Measurements from ENCODE around the gene SORBS2.

Gene SORBS2

GRCh38 chr4:185738038-185738552, 73.9 kb downstream of the SORBS2 start:
- Histone ChIP-seq H3K4me3 (ENCODE audit: low read length) (no peak overlapping the region), H3K27ac (ENCODE audit: low read length) (no peak overlapping the region), H3K4me1 (ENCODE audit: control insufficient read depth, insufficient read depth, low read length) (peaks cover 8% of the 10 kb centered on the region; the same call in 1 of the 2 replicates), H3K27me3 (ENCODE audit: control insufficient read depth, insufficient read depth, low read length) (no peaks in the 10 kb centered on the region), H3K36me3 (ENCODE audit: control insufficient read depth, insufficient read depth, low read length) (no peaks in the 10 kb centered on the region), H3K9me3 (ENCODE audit: control insufficient read depth, insufficient read depth, low read length) (no peaks in the 10 kb centered on the region)
- DNase-seq (ENCODE audit: low read depth, low spot score) = no peak
- WGBS (ENCODE audit: insufficient coverage, insufficient read length) = no CpG with 5 or more reads among the region's 10 CpGs

DNA sequence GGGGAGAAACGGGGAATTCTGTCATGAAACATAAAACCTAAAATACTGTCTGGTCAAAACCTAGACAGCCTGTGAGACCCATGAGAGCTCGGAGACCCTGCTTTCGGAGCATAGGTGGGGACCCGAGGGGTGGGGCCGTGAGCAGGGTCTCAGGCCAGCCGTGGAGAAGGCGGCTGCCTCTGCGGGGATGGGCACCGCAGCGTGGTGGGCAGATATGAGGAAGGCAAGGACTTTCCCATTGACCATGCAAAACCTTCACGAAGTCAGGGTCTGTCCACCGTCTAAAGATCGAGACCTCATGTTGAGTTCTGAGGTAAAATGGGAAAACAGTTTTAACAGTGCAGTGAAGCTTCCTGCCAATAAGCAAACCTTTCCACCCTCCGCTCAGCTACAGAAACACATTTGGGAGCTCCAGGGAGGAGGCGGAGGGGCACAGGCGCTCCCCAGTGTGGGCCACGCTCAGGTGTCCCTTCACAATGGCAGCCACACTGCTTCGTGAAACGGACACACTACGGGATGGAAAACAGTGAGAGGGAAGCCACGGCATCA, 74.4 kb downstream of the SORBS2 start:
- no CpG with 5 or more reads among the region's 21 CpGs for WGBS (ENCODE audit: insufficient coverage, insufficient read length)
- no peak overlapping the region for H3K4me3 ChIP-seq (ENCODE audit: low read length)
- peaks cover 8% of the 10 kb centered on the region; the same call in 1 of the 2 replicates for H3K4me1 ChIP-seq (ENCODE audit: control insufficient read depth, insufficient read depth, low read length)
- H3K9me3 ChIP-seq (ENCODE audit: control insufficient read depth, insufficient read depth, low read length) = no peaks in the 10 kb centered on the region
- no peaks in the 10 kb centered on the region for H3K36me3 ChIP-seq (ENCODE audit: control insufficient read depth, insufficient read depth, low read length)
- no peak overlapping the region for H3K27ac ChIP-seq (ENCODE audit: low read length)
- DNase-seq (ENCODE audit: low read depth, low spot score) = no peak
- H3K27me3 ChIP-seq (ENCODE audit: control insufficient read depth, insufficient read depth, low read length) = no peaks in the 10 kb centered on the region

DNA sequence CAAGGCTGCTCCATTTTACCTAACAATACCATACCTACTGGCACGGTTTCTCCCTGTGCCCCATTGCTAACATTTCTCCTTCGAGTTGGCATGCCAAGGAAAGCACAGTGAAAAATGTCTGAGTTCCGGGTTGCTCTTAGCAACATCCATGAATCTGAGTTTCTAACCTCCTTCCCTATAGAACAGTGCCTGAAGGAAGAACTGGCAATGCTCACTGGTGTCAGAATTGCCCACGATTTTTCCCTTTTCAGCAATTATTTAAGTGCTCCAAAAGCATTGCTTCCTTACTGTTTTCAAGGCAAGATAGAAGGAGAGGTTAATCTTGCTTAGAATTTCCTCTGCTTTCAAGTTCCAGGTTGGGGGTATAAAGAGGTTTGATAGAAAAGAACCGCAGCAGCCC, 75.1 kb downstream of the SORBS2 start:
- Histone ChIP-seq H3K27ac (ENCODE audit: low read length) (no peak overlapping the region), H3K4me3 (ENCODE audit: low read length) (no peak overlapping the region), H3K36me3 (ENCODE audit: control insufficient read depth, insufficient read depth, low read length) (no peaks in the 10 kb centered on the region), H3K27me3 (ENCODE audit: control insufficient read depth, insufficient read depth, low read length) (no peaks in the 10 kb centered on the region), H3K4me1 (ENCODE audit: control insufficient read depth, insufficient read depth, low read length) (peaks cover 8% of the 10 kb centered on the region; the same call in 1 of the 2 replicates), H3K9me3 (ENCODE audit: control insufficient read depth, insufficient read depth, low read length) (no peaks in the 10 kb centered on the region)
- DNase-seq (ENCODE audit: low read depth, low spot score) = no peak
- WGBS (ENCODE audit: insufficient coverage, insufficient read length) = no CpG with 5 or more reads among the region's 5 CpGs

DNA sequence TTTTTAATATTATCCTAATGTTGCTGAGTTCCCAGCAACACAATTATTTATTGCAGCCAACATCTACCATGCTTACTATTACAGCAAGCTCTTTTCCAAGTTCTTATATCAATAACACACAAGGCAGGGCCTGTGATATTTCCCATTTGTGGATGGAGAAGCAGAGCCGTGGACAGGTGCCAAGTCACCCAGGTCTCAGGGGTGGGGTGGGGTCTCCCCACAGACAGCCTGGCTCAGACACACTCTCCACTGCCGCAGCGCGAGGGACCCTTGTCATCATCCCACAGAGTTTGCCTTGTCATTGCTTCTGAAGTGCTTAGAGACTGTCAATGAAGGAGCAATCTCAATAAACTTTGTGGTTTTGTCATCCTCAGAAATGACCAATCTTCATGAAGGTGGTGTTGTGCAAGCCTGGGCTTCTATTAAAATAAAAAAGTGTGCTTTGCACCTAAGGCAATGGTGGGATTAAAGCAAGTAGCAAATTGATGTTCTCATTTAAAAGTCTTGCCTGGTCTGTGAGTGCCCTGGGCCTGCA, 76.1 kb downstream of the SORBS2 start:
- DNase-seq (ENCODE audit: low read depth, low spot score) = no peak
- Histone ChIP-seq H3K36me3 (ENCODE audit: control insufficient read depth, insufficient read depth, low read length) (no peaks in the 10 kb centered on the region), H3K9me3 (ENCODE audit: control insufficient read depth, insufficient read depth, low read length) (no peaks in the 10 kb centered on the region), H3K27me3 (ENCODE audit: control insufficient read depth, insufficient read depth, low read length) (no peaks in the 10 kb centered on the region), H3K4me1 (ENCODE audit: control insufficient read depth, insufficient read depth, low read length) (peaks cover 7% of the 10 kb centered on the region; the same call in 1 of the 2 replicates), H3K4me3 (ENCODE audit: low read length) (no peak overlapping the region), H3K27ac (ENCODE audit: low read length) (no peak overlapping the region)
- no CpG with 5 or more reads among the region's 4 CpGs for WGBS (ENCODE audit: insufficient coverage, insufficient read length)

DNA sequence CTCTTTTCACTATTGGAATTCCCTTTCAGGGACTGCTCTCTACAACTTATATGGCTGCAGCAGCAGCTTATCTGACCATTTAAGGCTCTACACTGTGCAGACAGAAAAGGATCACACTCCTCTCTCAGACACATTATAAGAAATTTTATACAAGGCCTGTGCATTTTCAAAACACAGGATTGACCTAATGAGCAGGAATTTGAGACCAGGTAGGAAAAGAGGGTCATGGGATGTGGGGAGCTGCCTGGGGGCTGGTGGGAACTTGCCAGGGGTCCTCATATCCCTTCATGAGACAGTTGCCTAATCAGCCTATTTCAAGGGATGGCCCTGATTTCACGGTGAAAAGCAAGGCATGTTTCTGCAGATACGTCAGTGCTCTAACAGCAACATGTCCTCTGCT, 77.1 kb downstream of the SORBS2 start:
- no CpG with 5 or more reads among the region's 2 CpGs for WGBS (ENCODE audit: insufficient coverage, insufficient read length)

DNA sequence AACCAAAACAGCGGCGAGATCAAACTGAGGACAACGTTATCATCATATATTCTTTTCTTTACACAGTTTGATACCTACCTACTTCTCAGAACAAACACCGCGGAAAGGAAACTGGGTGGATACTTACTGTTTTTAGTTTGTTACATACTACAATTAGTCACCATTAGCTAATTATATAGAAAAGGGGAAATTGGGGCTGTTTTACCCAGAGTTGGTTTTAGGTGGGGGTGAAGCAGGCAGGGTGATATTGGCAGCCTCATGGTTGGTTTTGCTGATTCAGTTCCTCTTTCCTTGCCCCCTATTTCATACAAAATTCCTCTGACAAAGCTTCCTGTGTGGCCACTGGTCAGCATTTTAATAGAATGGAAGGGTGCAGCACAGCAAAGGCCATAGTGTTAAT, 77.8 kb downstream of the SORBS2 start:
- no peaks in the 10 kb centered on the region for H3K27me3 ChIP-seq (ENCODE audit: control insufficient read depth, insufficient read depth, low read length)
- no peak for DNase-seq (ENCODE audit: low read depth, low spot score)
- no CpG with 5 or more reads among the region's 5 CpGs for WGBS (ENCODE audit: insufficient coverage, insufficient read length)
- no peak overlapping the region for H3K4me3 ChIP-seq (ENCODE audit: low read length)
- H3K27ac ChIP-seq (ENCODE audit: low read length) = no peak overlapping the region
- H3K36me3 ChIP-seq (ENCODE audit: control insufficient read depth, insufficient read depth, low read length) = no peaks in the 10 kb centered on the region
- H3K9me3 ChIP-seq (ENCODE audit: control insufficient read depth, insufficient read depth, low read length) = no peaks in the 10 kb centered on the region
- peaks cover 7% of the 10 kb centered on the region for H3K4me1 ChIP-seq (ENCODE audit: control insufficient read depth, insufficient read depth, low read length)

More for the DNA sequence above, 77.1 kb downstream of the SORBS2 start:
- Histone ChIP-seq H3K27ac (ENCODE audit: low read length) (no peak overlapping the region), H3K27me3 (ENCODE audit: control insufficient read depth, insufficient read depth, low read length) (no peaks in the 10 kb centered on the region), H3K4me1 (ENCODE audit: control insufficient read depth, insufficient read depth, low read length) (peaks cover 7% of the 10 kb centered on the region), H3K36me3 (ENCODE audit: control insufficient read depth, insufficient read depth, low read length) (no peaks in the 10 kb centered on the region), H3K9me3 (ENCODE audit: control insufficient read depth, insufficient read depth, low read length) (no peaks in the 10 kb centered on the region), H3K4me3 (ENCODE audit: low read length) (no peak overlapping the region)
- no peak for DNase-seq (ENCODE audit: low read depth, low spot score)

DNA sequence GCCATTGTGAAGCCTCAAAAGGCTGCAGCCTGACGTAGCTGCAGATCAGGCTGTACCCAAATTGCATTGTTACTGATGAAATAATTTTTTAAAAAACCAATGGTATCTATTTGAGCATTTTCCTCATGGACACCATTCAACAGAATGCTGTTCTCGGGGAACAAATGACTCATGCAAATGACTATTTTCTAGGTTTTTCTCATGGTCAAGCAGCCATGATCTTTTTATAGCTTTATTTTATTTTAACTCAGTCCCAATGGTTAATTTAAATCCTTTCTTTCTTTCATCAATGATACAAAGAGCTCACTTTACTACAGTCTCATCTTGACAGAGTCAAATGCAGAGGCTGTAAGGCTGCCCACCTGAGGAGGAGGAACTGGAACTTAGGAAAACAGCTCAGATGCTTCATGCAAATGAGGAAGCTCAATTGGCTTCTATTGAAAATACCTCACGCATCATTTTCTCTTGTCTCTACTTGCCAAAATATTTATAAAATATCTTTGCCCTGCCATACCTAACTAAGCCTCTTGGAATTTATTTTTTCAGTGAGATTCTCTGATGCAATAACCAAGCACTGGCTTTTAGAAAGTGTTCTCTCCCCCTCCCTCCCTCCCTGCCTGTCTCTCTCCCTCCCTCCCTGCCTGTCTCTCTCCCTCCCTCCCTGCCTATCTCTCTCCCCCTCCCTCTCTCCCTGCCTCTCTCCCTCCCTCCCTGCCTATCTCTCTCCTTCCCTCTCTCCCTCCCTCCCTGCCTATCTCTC, 81.0 kb downstream of the SORBS2 start:
- Histone ChIP-seq H3K36me3 (ENCODE audit: control insufficient read depth, insufficient read depth, low read length) (no peaks in the 10 kb centered on the region), H3K27me3 (ENCODE audit: control insufficient read depth, insufficient read depth, low read length) (no peaks in the 10 kb centered on the region), H3K9me3 (ENCODE audit: control insufficient read depth, insufficient read depth, low read length) (no peaks in the 10 kb centered on the region), H3K4me1 (ENCODE audit: control insufficient read depth, insufficient read depth, low read length) (peaks cover 4% of the 10 kb centered on the region), H3K27ac (ENCODE audit: low read length) (no peak overlapping the region), H3K4me3 (ENCODE audit: low read length) (no peak overlapping the region)
- no CpG with 5 or more reads among the region's 3 CpGs for WGBS (ENCODE audit: insufficient coverage, insufficient read length)
- no peak for DNase-seq (ENCODE audit: low read depth, low spot score)

GRCh38 chr4:185730387-185730786, 81.6 kb downstream of the SORBS2 start:
- no CpG with 5 or more reads among the region's 4 CpGs for WGBS (ENCODE audit: insufficient coverage, insufficient read length)
- no peaks in the 10 kb centered on the region for H3K9me3 ChIP-seq (ENCODE audit: control insufficient read depth, insufficient read depth, low read length)
- no peaks in the 10 kb centered on the region for H3K36me3 ChIP-seq (ENCODE audit: control insufficient read depth, insufficient read depth, low read length)
- no peak overlapping the region for H3K4me3 ChIP-seq (ENCODE audit: low read length)
- no peaks in the 10 kb centered on the region for H3K27me3 ChIP-seq (ENCODE audit: control insufficient read depth, insufficient read depth, low read length)
- DNase-seq (ENCODE audit: low read depth, low spot score) = no peak
- H3K4me1 ChIP-seq (ENCODE audit: control insufficient read depth, insufficient read depth, low read length) = peaks cover 4% of the 10 kb centered on the region
- no peak overlapping the region for H3K27ac ChIP-seq (ENCODE audit: low read length)

DNA sequence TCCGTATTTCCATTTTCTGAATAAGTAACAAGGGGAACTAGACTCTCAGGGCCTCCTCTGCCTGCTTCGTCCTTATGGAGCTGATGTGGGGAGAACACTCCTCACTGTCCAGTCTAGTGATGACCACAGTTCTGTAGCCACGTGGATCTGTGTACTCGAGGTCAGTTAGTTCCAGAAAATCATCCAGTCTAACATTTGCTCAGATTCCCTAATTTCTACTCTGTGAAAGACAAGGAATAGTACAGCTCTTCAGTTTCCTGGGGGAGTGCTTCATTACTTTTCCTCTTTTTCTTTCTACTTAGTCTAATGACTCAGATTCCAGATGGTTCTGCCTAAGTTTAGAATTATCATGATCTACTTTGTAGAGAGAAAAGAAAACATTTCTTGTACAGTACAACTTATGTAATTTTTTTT, 82.6 kb downstream of the SORBS2 start:
- H3K27me3 ChIP-seq (ENCODE audit: control insufficient read depth, insufficient read depth, low read length) = no peaks in the 10 kb centered on the region
- H3K36me3 ChIP-seq (ENCODE audit: control insufficient read depth, insufficient read depth, low read length) = no peaks in the 10 kb centered on the region
- WGBS (ENCODE audit: insufficient coverage, insufficient read length) = no CpG with 5 or more reads among the region's 4 CpGs
- H3K4me1 ChIP-seq (ENCODE audit: control insufficient read depth, insufficient read depth, low read length) = peaks cover 4% of the 10 kb centered on the region
- no peak overlapping the region for H3K27ac ChIP-seq (ENCODE audit: low read length)
- no peaks in the 10 kb centered on the region for H3K9me3 ChIP-seq (ENCODE audit: control insufficient read depth, insufficient read depth, low read length)
- no peak for DNase-seq (ENCODE audit: low read depth, low spot score)
- H3K4me3 ChIP-seq (ENCODE audit: low read length) = no peak overlapping the region

DNA sequence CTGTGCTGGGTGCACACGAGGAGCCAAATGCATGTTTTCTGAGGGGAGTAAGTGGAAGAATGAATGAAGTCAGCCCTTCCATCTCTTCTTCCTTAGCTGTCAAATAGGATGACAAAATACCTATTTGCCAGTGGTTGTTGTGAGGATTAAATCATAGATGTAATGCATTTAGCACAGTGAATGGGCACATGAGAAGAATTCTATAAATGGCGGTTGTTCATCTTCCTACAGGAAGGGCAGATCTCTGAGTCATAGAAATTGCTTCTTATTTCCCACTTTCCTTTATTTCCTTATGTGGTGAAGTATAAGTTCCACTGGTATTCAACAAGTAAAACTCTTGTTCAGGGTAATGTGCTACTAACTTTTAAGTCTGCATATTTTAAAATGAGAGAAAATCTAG, 83.1 kb downstream of the SORBS2 start:
- Histone ChIP-seq H3K4me1 (ENCODE audit: control insufficient read depth, insufficient read depth, low read length) (peaks cover 4% of the 10 kb centered on the region), H3K27me3 (ENCODE audit: control insufficient read depth, insufficient read depth, low read length) (no peaks in the 10 kb centered on the region), H3K27ac (ENCODE audit: low read length) (no peak overlapping the region), H3K4me3 (ENCODE audit: low read length) (no peak overlapping the region), H3K9me3 (ENCODE audit: control insufficient read depth, insufficient read depth, low read length) (no peaks in the 10 kb centered on the region), H3K36me3 (ENCODE audit: control insufficient read depth, insufficient read depth, low read length) (no peaks in the 10 kb centered on the region)
- whole genome bisulfite sequencing (ENCODE audit: insufficient coverage, insufficient read length) = no CpG with 5 or more reads among the region's 2 CpGs
- DNase-seq (ENCODE audit: low read depth, low spot score) = no peak

All from iPS DF 6.9 (cell line).